K562 (cell line): ENCODE data around the gene SELENOM. TPM values are rescaled to one million over a fixed set of nuclear protein-coding genes. Genes with fewer than 3 reads are reported as not detected.
A peak's percentile ranks its signal among the peaks of the same experiment; 100 is the strongest.
"Not testable (repeated sequence)": the region's sequence is repeated elsewhere in the genome, so short reads cannot be mapped to it uniquely, and the experiment has no call there.

ENCODE experiments used
- ATAC-seq: fragments of 200-7000 bp; cut with Tn5 transposase; 3 replicates; pipeline ENCODE4 v1.9.1; 2020; ENCODE audit warnings: moderate library complexity
- BruUV-seq: library from RNA; stranded (reverse); fragments of 400-500 nt; replicated peaks from 2 replicates; lab custom pipeline; 2021; lab: Mats Ljungman, UMichigan
- CTCF ChIA-PET: fragments of 300-600 bp; formaldehyde crosslinking; extraction: SDS; loops from one replicate; lab custom pipeline; 2021; ENCODE audit warnings: low intra/inter-chr PET ratio; lab: Yijun Ruan, JAX
- POLR2A ChIA-PET: fragments of 300-600, 350-650 bp; sonication (Branson Sonifier 250); formaldehyde crosslinking; extraction: SDS; loops from one replicate; lab custom pipeline; 2021; ENCODE audit warnings: antibody characterized with exemption, inconsistent platforms; lab: Yijun Ruan, JAX
- DNase-seq, 4 experiments: peaks; one replicate each; pipeline versions ENCODE4 v3.0.0 to v3.0.0-alpha.2; 2011 to 2018; ENCODE audit warnings: low spot score in 3 of 4, mixed read lengths in 3 of 4; ENCODE audit errors: extremely low read depth in 1 of 4
- FAIRE-seq: peaks from 2 replicates; lab custom pipeline; 2011; peaks lifted over from hg19 to GRCh38; lab: Jason Lieb, UNC
- H2AFZ ChIP-seq: 2 replicates; pipeline ENCODE4 v1.6.0; 2011; ENCODE audit warnings: low read depth, low read length, control low read depth, inconsistent platforms
- H3K27ac ChIP-seq: fragments of 200-600 bp; 3 replicates; pipeline ENCODE4 v1.8.0; 2011; ENCODE audit warnings: low read depth, mild to moderate bottlenecking, control low read depth, inconsistent platforms, low read length, moderate library complexity, mixed read lengths; ENCODE audit errors: extremely low read depth
- H3K27me3 ChIP-seq, 2 experiments: fragments of 300-600 bp in 1 of 2; 2 replicates in 1 of 2; 3 replicates in 1 of 2; pipeline versions ENCODE4 v1.6.0 to v1.8.0; 2011; ENCODE audit warnings: inconsistent platforms in 2 of 2, low read length in 2 of 2, mild to moderate bottlenecking in 1 of 2, mixed read lengths in 1 of 2, moderate library complexity in 1 of 2; ENCODE audit not compliant: control insufficient read depth in 2 of 2, insufficient read depth in 2 of 2
- H3K36me3 ChIP-seq: fragments of 300-600 bp; 3 replicates; pipeline ENCODE4 v1.8.0; 2011; ENCODE audit warnings: mild to moderate bottlenecking, low read length, inconsistent platforms; ENCODE audit not compliant: control insufficient read depth, insufficient read depth
- H3K4me1 ChIP-seq, 2 experiments: fragments of 200-600 bp in 1 of 2; replicated peaks in 1 of 2; 2 replicates in 1 of 2; 3 replicates in 1 of 2; pipeline versions ENCODE4 v1.5.1 to v1.8.0; 2011; ENCODE audit warnings: inconsistent platforms in 2 of 2, low read length in 2 of 2, mild to moderate bottlenecking in 1 of 2, mixed read lengths in 1 of 2, moderate library complexity in 1 of 2; ENCODE audit not compliant: control insufficient read depth in 2 of 2, insufficient read depth in 2 of 2
- H3K4me2 ChIP-seq: 2 replicates; pipeline ENCODE4 v1.6.1; 2011; ENCODE audit warnings: low read length, control low read depth, inconsistent platforms, mixed read lengths; ENCODE audit not compliant: insufficient read depth
- H3K4me3 ChIP-seq: fragments of 200-600 bp; sonication (generic), shearing (Covaris generic); 2 replicates; pipeline ENCODE4 v1.5.1; 2016; ENCODE audit warnings: control low read depth, inconsistent platforms
- H3K79me2 ChIP-seq: fragments of 200-600 bp; 3 replicates; pipeline ENCODE4 v1.8.0; 2011; ENCODE audit warnings: low read length, inconsistent platforms; ENCODE audit not compliant: control insufficient read depth, insufficient read depth
- H3K9ac ChIP-seq, 2 experiments: 2 replicates each; pipeline versions ENCODE4 v1.6.0 to v1.6.1; 2011; ENCODE audit warnings: low read depth in 2 of 2, low read length in 2 of 2, control low read depth in 1 of 2, inconsistent platforms in 1 of 2, mild to moderate bottlenecking in 1 of 2, mixed read lengths in 1 of 2; ENCODE audit not compliant: insufficient read depth in 1 of 2
- H3K9me1 ChIP-seq: one replicate; pipeline ENCODE4 v1.6.0; 2011; ENCODE audit warnings: inconsistent platforms, mild to moderate bottlenecking, low read length, moderate library complexity; ENCODE audit not compliant: control insufficient read depth, insufficient read depth
- H3K9me3 ChIP-seq: replicated peaks from 2 replicates; pipeline ENCODE4 v1.5.1; 2011; ENCODE audit warnings: low read depth, low read length, inconsistent platforms; ENCODE audit not compliant: control insufficient read depth, insufficient read depth
- H4K20me1 ChIP-seq: replicated peaks from 2 replicates; pipeline ENCODE4 v1.6.1; 2011; ENCODE audit warnings: low read length, inconsistent platforms, mixed read lengths; ENCODE audit not compliant: control insufficient read depth, insufficient read depth
- DNMT1 ChIP-seq: fragments of 450-650 bp; IDR thresholded peaks from 2 replicates; pipeline ENCODE4 v1.6.1; 2016; ENCODE audit warnings: antibody characterized with exemption, mild to moderate bottlenecking
- ETS1 ChIP-seq: conservative IDR thresholded peaks from 2 replicates; pipeline ENCODE4 v1.6.1; 2011; ENCODE audit warnings: low read depth, mild to moderate bottlenecking, low read length; ENCODE audit not compliant: control insufficient read depth
- ZBTB43 ChIP-seq: sonication (generic); formaldehyde crosslinking; IDR thresholded peaks from 2 replicates; pipeline ENCODE4 v1.8.0; 2023; ENCODE audit warnings: mild to moderate bottlenecking, missing genetic modification reagents
- ZNF217 ChIP-seq: sonication (generic); formaldehyde crosslinking; IDR thresholded peaks from 2 replicates; pipeline ENCODE4 v1.8.0; 2022; ENCODE audit warnings: mild to moderate bottlenecking, missing genetic modification reagents
- ZNF316 ChIP-seq: fragments of 450-650 bp; IDR thresholded peaks from 2 replicates; pipeline ENCODE4 v1.6.1; 2016
- WGBS: fragments of 100-300 bp; shearing (Covaris generic); methylation state at CpG from one replicate; pipeline ENCODE4 v1.1.6; 2016; ENCODE audit warnings: low coverage, mixed read lengths; ENCODE audit not compliant: insufficient coverage; ENCODE audit errors: missing lambda C conversion rate; 5-methylcytosine and 5-hydroxymethylcytosine counted together
- in situ Hi-C: fragments of 300-500 bp; cut with MboI; formaldehyde crosslinking; loops from 4 replicates; pipeline ENCODE4 v1.15.0; 2018; ENCODE audit warnings: inconsistent platforms, mixed read lengths
- intact Hi-C: fragments of 100-400 bp; cut with micrococcal nuclease; formaldehyde crosslinking; loops from 2 replicates; pipeline ENCODE4 v1.14.2; 2022
- polyA plus RNA-seq, 8 experiments: library from polyadenylated mRNA; depleted of rRNA in 4 of 8; stranded (reverse) in 5 of 8; unstranded in 3 of 8; fragments of >200 nt; fragmentation: Nextera tagmentation in 2 of 8; fragmentation: Illumina TruSeq in 1 of 8; extraction: Ambion mirVana in 2 of 8; extraction: Trizol in 1 of 8; gene quantifications; 2 replicates each; pipeline versions ENCODE4 v1.2.1 to v1.2.3, GENCODE V29; 2011 to 2014; ENCODE audit warnings: inconsistent platforms in 1 of 8, missing spikeins in 1 of 8
- total RNA-seq, 7 experiments: library from RNA; depleted of rRNA in 6 of 7; stranded (reverse); fragments of >200 nt in 6 of 7; fragmentation: Illumina TruSeq in 2 of 7; extraction: Trizol in 2 of 7; gene quantifications; 2 replicates each; pipeline versions ENCODE4 v1.2.1 to v1.2.3, GENCODE V29; 2011 to 2021; ENCODE audit warnings: low replicate concordance in 1 of 7

The SELENOM gene
- total and polyA plus RNA-seq, 9 of the 15 experiments (the other 6 are each of a cell fraction or from before 2014, with no cell fraction given): 1.2 to 10.6 (median 3.7) TPM

GRCh38 chr22:31075961-31076360, 31.4 kb downstream of the SELENOM start:
- CTCF ChIA-PET: no interaction called here

GRCh38 chr22:31073545-31074145, 33.7 kb downstream of the SELENOM start:
- intact Hi-C loops, H3K79me2 ChIP-seq, H3K9ac ChIP-seq, DNase-seq, H3K36me3 ChIP-seq, in situ Hi-C loops, H3K9me1 ChIP-seq, ATAC-seq, H3K9me3 ChIP-seq, H3K27ac ChIP-seq, FAIRE-seq, H3K4me2 ChIP-seq, H4K20me1 ChIP-seq, CTCF ChIA-PET, H3K4me1 ChIP-seq, H3K27me3 ChIP-seq, BruUV-seq, H3K4me3 ChIP-seq, H2AFZ ChIP-seq: not testable (repeated sequence)
- POLR2A ChIA-PET: interaction anchor here (0.6 kb wide), 1 partner anchor 861 kb away, joined by 4 read pairs; no protein-coding TSS in a partner anchor
- 89% methylated on average over 4 of the region's 5 CpGs for whole genome bisulfite sequencing

More at GRCh38 chr22:31075961-31076360, 31.4 kb downstream of the SELENOM start:
- BruUV-seq: no TSS peak
- TF ChIP-seq ZNF217 (no peak), ZNF316 (peak; percentile 26; the same call in 1 of the 2 replicates), DNMT1 (no peak), ZBTB43 (CRISPR knock-in tag) (no peak), ETS1 (no peak)
- TF ChIP-seq, all 486 proteins: peak for 1
- H3K27ac ChIP-seq: no peak overlapping the region
- no peaks in the 10 kb centered on the region for H4K20me1 ChIP-seq
- no peak overlapping the region for H2AFZ ChIP-seq
- no peaks in the 10 kb centered on the region for H3K9me3 ChIP-seq
- H3K9me1 ChIP-seq: no peaks in the 10 kb centered on the region
- H3K79me2 ChIP-seq: no peaks in the 10 kb centered on the region
- no peak for ATAC-seq
- in situ Hi-C loops (no loop called here), intact Hi-C loops (no loop called here)
- DNase-seq: no peak
- H3K36me3 ChIP-seq: no peaks in the 10 kb centered on the region
- H3K27me3 ChIP-seq: no peaks in the 10 kb centered on the region
- 90% methylated on average over 6 of the region's 15 CpGs for WGBS
- H3K4me2 ChIP-seq: no peak overlapping the region
- no peak for FAIRE-seq
- H3K9ac ChIP-seq: 0 out of 4 replicates have a peak overlapping the region, but pooled peaks of 1 of the 2 experiments have one; percentile 17
- POLR2A ChIA-PET: no interaction called here
- H3K4me3 ChIP-seq: no peak overlapping the region
- H3K4me1 ChIP-seq: peaks cover 3 to 6% of the 10 kb centered on the region in 2 experiments; a peak in 3 of 5 replicates

GRCh38 chr22:31073125-31073524, 34.2 kb downstream of the SELENOM start:
- 82% methylated on average over 3 of the region's 9 CpGs for WGBS
- in situ Hi-C loops, POLR2A ChIA-PET, H3K9me1 ChIP-seq, DNase-seq, BruUV-seq, H3K36me3 ChIP-seq, H4K20me1 ChIP-seq, H3K4me1 ChIP-seq, H3K4me3 ChIP-seq, H3K4me2 ChIP-seq, H2AFZ ChIP-seq, H3K9ac ChIP-seq, CTCF ChIA-PET, FAIRE-seq, ATAC-seq, intact Hi-C loops, H3K9me3 ChIP-seq, H3K27ac ChIP-seq, H3K27me3 ChIP-seq, H3K79me2 ChIP-seq: not testable (repeated sequence)
